Ascending aorta (tissue), 2 donors: Measurements from ENCODE around the gene SPEN. TPM values are rescaled to one million over a fixed set of nuclear protein-coding genes. Genes with fewer than 3 reads are reported as not detected.
A peak's percentile ranks its signal among the peaks of the same experiment; 100 is the strongest.
"Not testable (repeated sequence)": the region's sequence is repeated elsewhere in the genome, so short reads cannot be mapped to it uniquely, and the experiment has no call there.

Experiments used
- DNase-seq, 2 donors: peaks; one replicate each; pipeline ENCODE4 v3.0.0-alpha.2; 2019; ENCODE audit warnings: low spot score in 2 of 2
- H3K27ac ChIP-seq, 2 donors: fragments of 200-600 bp; sonication (generic); one replicate each; pipeline ENCODE4 v1.5.1; 2016 to 2017; ENCODE audit warnings: mild to moderate bottlenecking in 1 of 2
- H3K27me3 ChIP-seq: fragments of 200-600 bp; sonication (generic); one replicate; pipeline ENCODE4 v1.5.1; 2017
- H3K36me3 ChIP-seq, 2 donors: fragments of 200-600 bp; sonication (generic); one replicate each; pipeline ENCODE4 v1.5.1; 2016
- H3K4me1 ChIP-seq, 2 donors: fragments of 200-600 bp; sonication (generic); one replicate each; pipeline ENCODE4 v1.5.1; 2016 to 2017; ENCODE audit warnings: mild to moderate bottlenecking in 1 of 2
- H3K4me3 ChIP-seq, 2 donors: fragments of 200-600 bp; sonication (generic); one replicate each; pipeline ENCODE4 v1.5.1; 2016 to 2017; ENCODE audit warnings: mild to moderate bottlenecking in 1 of 2
- H3K9me3 ChIP-seq, 2 donors: fragments of 200-600 bp; sonication (generic); one replicate each; pipeline ENCODE4 v1.5.1; 2016
- intact Hi-C: fragments of 100-400 bp; cut with DNase I; formaldehyde crosslinking; loops from one replicate; pipeline ENCODE4 v1.15.1; 2023
- total RNA-seq: library from RNA; depleted of rRNA; stranded (reverse); fragments of >200 nt; gene quantifications from one replicate; pipeline ENCODE4 v1.1.0, GENCODE V29; 2016
- TF ChIP-seq, protein P1 (sequence below), 3 experiments: fragments of 200-600 bp in 2 of 3; fragments of 450-650 bp in 1 of 3; sonication (generic) in 2 of 3; IDR thresholded peaks; one replicate each; pipeline ENCODE4 v1.5.1; 2016 to 2019; ENCODE audit warnings: antibody characterized with exemption in 3 of 3, mild to moderate bottlenecking in 1 of 3, moderate library complexity in 1 of 3

Gene SPEN
- total RNA-seq, 1 donor from 2014 or later = 53.9 TPM

DNA sequence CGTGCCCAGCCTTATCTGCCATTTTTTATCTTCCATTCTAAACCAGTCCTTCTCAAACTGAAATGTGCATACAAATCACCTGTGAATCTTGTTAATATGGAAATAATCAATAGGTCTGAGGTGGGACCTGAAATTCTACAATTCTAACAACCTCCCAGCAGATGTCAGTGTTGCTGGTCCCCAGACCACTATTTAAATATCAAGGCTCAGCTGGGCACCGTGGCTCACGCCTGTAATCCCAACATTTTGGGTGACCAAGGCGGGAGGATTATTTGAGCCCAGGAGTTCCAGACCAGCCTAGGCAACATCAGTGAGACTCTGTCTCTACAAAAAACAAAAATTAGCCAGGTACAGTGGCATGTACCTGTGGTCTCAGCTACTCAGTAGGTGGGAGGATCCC, 44.1 kb upstream of the SPEN start:
- Histone ChIP-seq H3K4me1 (peaks cover 10 to 33% of the 10 kb centered on the region in 2 donors), H3K9me3 (no peaks in the 10 kb centered on the region), H3K36me3 (no peaks in the 10 kb centered on the region), H3K27me3 (no peaks in the 10 kb centered on the region), H3K27ac (no peak overlapping the region), H3K4me3 (no peak overlapping the region)
- intact Hi-C loops = no loop called here
- TF ChIP-seq, protein P1, sequence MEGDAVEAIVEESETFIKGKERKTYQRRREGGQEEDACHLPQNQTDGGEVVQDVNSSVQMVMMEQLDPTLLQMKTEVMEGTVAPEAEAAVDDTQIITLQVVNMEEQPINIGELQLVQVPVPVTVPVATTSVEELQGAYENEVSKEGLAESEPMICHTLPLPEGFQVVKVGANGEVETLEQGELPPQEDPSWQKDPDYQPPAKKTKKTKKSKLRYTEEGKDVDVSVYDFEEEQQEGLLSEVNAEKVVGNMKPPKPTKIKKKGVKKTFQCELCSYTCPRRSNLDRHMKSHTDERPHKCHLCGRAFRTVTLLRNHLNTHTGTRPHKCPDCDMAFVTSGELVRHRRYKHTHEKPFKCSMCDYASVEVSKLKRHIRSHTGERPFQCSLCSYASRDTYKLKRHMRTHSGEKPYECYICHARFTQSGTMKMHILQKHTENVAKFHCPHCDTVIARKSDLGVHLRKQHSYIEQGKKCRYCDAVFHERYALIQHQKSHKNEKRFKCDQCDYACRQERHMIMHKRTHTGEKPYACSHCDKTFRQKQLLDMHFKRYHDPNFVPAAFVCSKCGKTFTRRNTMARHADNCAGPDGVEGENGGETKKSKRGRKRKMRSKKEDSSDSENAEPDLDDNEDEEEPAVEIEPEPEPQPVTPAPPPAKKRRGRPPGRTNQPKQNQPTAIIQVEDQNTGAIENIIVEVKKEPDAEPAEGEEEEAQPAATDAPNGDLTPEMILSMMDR (IDR thresholded peaks at IDR 0.05) = peak; percentile 30 to 54 (median 48)
- no peak for DNase-seq

DNA sequence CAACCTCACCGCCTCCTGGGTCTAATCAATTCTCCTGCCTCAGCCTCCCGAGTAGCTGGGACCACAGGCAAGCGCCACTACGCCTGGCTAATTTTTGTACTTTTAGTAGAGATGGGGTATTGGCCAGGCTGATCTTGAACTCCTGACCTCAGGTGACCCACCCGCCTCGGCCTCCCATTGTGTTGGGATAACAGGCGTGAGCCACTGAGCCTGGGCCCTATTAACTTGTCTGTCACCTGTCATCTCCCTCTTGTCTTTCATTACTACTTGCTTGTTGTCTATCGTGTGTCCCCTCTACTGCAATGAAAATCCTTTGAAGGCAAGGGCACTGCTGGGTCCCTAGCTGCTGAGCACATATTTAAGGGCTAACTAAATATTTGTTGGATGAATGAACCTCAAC, 43.4 kb upstream of the SPEN start:
- Histone ChIP-seq H3K36me3 (no peaks in the 10 kb centered on the region), H3K9me3 (no peaks in the 10 kb centered on the region), H3K4me1 (peaks cover 10 to 31% of the 10 kb centered on the region in 2 donors), H3K27me3 (no peaks in the 10 kb centered on the region), H3K27ac (no peak overlapping the region), H3K4me3 (no peak overlapping the region)
- DNase-seq = no peak
- intact Hi-C loops = no loop called here
- TF ChIP-seq, protein P1 (IDR thresholded peaks at IDR 0.05) = no peak

DNA sequence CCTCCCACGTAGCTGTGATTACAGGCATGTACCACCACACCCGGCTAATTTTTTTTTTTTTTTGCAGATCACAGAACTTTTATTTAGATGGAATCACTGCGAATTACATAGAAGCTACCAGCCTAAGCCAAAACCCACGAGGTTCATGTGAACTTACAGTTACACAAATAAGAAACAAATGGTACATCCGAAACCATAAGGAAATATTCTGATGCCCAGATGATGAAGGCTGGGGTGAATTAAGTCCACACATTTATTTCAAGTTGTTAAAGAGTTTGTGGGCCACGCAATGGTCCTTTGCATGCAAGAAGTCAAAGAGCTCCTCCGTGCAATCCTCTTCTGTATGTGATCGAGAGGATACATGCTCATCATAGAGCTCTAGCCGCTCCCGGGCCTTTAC, 40.4 kb upstream of the SPEN start:
- Histone ChIP-seq H3K27ac (no peak overlapping the region), H3K4me1 (peaks cover 5 to 20% of the 10 kb centered on the region in 2 donors), H3K27me3 (no peaks in the 10 kb centered on the region), H3K9me3 (no peaks in the 10 kb centered on the region), H3K4me3 (no peak overlapping the region), H3K36me3 (no peaks in the 10 kb centered on the region)
- TF ChIP-seq, protein P1 (IDR thresholded peaks at IDR 0.05) = no peak
- intact Hi-C loops = no loop called here
- no peak for DNase-seq

DNA sequence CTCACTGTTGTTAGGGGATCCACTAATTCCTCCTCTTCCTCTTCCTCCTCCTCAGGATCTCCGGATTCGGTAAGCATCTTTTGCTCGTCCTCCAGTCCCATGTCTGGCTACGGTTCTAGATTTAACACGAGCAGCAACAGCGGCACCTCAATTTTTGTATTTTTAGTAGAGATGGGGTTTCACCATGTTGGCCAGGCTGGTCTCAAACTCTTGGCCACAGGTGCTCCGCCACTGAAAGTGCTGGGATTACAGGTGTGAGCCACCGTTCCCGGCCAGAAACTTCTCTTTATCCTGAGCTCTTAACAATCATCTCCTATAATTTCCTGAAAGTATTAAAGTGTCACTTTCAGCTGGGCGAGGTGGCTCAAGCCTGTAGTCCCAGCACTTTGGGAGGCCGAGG, 40.0 kb upstream of the SPEN start, which contains the start of gene UQCRHL:
TSS of gene UQCRHL (minus strand) at position 101 of the 400 bp plus-strand sequence. CDS start at position 101, 0 bp downstream.
- intact Hi-C loops, H3K36me3 ChIP-seq, H3K27ac ChIP-seq, H3K4me3 ChIP-seq, DNase-seq, H3K9me3 ChIP-seq, H3K27me3 ChIP-seq: not testable (repeated sequence)
- peaks cover 5 to 20% of the 10 kb centered on the region in 2 donors for H3K4me1 ChIP-seq

DNA sequence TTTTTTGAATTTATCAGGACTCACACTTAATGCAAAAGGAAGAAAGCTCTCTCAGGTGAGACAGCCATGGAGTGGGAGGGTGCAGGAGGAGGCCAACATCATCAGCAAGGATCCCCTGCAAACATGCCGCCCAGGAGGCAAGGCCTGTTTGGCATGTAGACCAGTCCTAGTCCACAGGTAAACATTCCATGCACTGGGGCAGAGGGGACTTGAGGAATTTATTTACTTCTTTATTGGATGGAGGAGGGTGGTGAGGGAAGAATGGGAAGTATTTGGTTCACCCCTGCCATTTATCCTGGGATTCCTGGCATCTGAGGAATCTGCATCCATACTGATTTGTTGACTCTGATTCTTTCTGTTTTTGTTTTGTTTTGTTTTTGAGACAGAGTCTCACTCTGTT, 38.6 kb upstream of the SPEN start:
- Histone ChIP-seq H3K27me3 (no peaks in the 10 kb centered on the region), H3K9me3 (no peaks in the 10 kb centered on the region), H3K4me3 (no peak overlapping the region), H3K4me1 (peaks cover 11 to 28% of the 10 kb centered on the region in 2 donors), H3K36me3 (no peaks in the 10 kb centered on the region), H3K27ac (peak overlapping the region; percentile 78 to 81)
- no peak for DNase-seq
- intact Hi-C loops = no loop called here
- TF ChIP-seq, protein P1 (IDR thresholded peaks at IDR 0.05) = no peak

DNA sequence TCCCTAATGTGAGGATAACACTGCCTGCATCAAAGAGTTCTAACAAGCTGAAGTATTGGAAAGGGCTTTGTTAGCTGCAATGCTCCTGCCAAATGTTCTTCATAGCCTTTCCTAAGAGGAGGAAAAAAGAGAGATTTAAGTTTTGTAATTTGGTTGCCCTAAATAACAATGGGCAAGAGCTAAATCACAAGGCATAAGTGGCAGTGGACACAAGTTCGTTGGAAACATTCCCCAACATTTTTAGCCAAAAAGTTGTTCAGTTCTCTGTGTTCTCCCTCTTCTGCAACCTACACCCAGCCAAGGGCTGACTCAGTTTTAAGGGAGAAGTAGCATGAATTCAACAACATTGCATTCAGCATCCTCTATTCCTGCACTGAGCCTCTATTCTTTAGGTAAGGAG, 37.4 kb upstream of the SPEN start:
- Histone ChIP-seq H3K27me3 (no peaks in the 10 kb centered on the region), H3K27ac (peak overlapping the region; percentile 78 to 81), H3K36me3 (no peaks in the 10 kb centered on the region), H3K4me1 (peaks cover 11 to 28% of the 10 kb centered on the region in 2 donors), H3K9me3 (no peaks in the 10 kb centered on the region), H3K4me3 (no peak overlapping the region)
- DNase-seq = no peak
- TF ChIP-seq, protein P1 (IDR thresholded peaks at IDR 0.05) = no peak
- intact Hi-C loops = no loop called here
